HG02970 (cell line): ENCODE data around the gene METTL26.

ENCODE experiments used
- ATAC-seq: cut with Tn5 transposase; IDR thresholded peaks from one replicate; pipeline ENCODE4 v1.9.1; 2021; ENCODE audit warnings: mild to moderate bottlenecking, moderate library complexity, moderate number of reproducible peaks; ENCODE audit not compliant: unreplicated experiment, low FRiP score

The METTL26 gene

GRCh38 chr16:660459-661183 is 24.5 kb upstream of the METTL26 start:
- ATAC-seq = peak; percentile 55

GRCh38 chr16:660132-660458 is 24.0 kb upstream of the METTL26 start:
- no peak for ATAC-seq

GRCh38 chr16:659618-660017 is 23.5 kb upstream of the METTL26 start:
- ATAC-seq = no peak

DNA sequence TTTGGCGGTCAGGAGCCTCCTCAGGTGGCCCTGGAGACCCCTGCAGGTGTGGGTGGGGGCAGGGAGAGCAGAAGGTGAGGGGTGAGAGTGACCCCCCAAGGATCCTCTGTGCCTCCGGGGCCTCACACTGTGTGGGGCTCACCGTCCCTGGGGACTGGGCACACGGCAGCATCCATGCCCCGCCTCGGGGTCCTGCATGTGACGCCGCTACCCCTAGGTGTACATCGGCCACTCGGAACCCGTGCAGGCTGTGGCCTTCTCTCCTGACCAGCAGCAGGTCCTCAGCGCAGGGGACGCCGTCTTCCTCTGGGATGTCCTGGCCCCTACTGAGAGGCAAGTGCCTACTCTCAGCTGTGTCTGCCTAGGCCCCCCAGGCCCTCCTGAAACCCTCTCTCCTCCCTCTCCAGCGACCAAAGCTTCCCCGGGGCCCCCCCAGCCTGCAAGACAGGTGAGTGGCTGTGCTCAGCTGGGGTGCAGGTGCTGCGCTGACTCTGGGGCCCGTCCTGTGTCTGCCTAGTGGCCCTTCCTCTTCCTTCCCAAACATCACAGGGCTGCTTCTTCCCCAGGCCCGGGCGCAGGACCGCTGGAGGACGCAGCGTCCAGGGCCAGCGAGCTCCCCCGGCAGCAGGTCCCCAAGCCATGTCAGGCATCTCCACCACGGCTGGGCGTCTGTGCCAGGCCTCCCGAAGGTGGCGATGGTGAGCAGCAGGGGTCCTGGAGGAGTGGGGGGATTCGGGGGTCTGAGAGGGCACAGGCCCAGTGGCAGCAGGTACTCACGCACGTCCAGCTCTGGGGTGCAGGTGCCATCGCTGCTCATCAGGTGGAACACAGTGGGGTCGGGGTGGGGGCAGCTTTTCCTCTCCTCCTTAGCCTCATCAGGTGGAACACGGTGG is 22.8 kb upstream of the METTL26 start:
- ATAC-seq = no peak

DNA sequence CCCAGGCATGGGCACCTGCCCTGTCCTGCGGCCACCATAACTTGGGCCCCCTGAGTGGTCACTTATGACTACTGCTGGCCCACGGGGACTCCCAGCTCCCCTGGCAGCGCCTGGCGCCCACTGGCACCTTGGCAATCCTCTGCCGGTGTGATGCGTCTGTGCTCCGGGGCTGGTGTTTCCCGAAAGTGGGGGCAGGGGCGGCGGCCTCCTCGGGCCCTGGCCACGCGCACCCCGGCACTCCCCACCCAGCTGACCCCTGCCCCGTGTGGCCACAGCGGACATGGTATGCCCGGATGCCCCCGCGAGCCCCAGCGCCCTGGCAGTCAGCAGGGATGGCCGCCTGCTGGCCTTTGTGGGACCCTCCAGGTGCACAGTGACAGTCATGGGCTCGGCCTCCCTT is 21.4 kb upstream of the METTL26 start:
- no peak for ATAC-seq

- no peak for ATAC-seq
Observed at GRCh38 chr16:654034-654433, 17.9 kb upstream of the METTL26 start.

DNA sequence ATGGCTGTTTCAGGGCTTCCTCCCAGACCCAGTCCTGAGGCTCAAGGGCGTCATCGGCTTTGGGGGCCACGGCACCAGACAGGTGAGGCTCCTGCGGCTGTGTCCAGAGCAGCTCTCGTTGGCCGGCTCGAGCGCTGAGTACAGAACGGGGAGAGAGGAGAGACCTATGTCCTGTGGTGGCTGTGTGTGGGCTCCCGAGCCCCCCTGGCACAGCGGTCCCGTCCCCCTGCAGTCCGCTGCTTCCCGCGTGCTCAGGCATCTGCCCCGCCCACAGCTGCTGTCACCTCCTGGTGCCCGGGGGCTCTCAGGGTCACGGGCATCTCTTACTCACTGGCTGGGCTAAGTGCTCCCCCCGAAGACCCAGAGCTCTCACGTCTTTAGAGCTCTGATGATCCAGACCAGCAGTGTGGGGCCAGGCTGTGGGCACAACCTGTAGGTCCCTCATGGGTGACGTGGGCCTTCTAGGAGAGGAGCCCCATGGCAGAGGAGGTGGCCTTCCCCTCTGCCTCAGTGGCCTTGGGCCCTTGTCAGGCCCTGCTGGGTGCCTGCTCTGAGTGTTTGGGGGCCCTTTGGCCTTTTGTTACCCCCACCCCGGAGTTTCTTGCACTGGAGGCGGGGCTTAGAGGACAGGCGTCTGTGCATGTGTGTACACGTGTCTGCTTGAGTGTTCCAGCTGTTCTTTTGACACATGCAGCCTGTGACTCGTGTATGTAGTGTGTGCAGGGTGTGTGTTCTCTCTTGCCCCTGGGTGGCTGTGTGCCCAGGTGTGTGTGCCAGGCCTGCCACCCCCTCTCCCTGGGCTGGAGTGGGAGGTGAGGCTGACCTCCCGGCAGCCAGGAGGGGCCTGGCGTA is 16.6 kb upstream of the METTL26 start:
- no peak for ATAC-seq

DNA sequence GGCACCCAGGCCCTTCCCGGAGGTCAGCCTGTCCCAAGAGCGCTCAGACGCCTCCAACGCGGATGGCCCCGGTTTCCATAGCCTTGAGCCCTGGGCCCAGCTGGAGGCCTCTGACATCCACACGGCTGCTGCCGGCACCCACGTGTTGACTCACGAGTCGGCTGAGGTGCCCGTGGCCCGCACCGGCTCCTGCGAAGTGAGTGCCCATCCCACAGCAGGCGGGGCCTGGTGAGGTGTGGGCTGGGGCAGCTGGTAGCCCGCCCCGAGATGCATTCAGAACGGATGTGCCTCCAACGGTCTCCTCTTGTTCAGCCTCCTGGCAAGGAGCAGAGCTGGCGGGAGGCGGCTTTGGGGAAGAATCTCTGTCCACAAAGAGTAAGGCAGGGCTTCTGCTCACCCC is 15.7 kb upstream of the METTL26 start:
- ATAC-seq = no peak

- peak; percentile 6 for ATAC-seq
Observed at GRCh38 chr16:649631-650030, 13.5 kb upstream of the METTL26 start.

GRCh38 chr16:648781-649589 is 12.9 kb upstream of the METTL26 start, which contains the start of gene WDR90:
Gene WDR90 (plus strand): TSS chr16:649365. CDS start chr16:649417, 52 bp downstream.
- peak; percentile 73 for ATAC-seq

GRCh38 chr16:648071-648780 is 12.1 kb upstream of the METTL26 start:
- ATAC-seq = no peak

GRCh38 chr16:647173-647902 is 11.2 kb upstream of the METTL26 start:
- ATAC-seq = no peak

- ATAC-seq = no peak
Observed at GRCh38 chr16:646679-647172, 10.6 kb upstream of the METTL26 start.

DNA sequence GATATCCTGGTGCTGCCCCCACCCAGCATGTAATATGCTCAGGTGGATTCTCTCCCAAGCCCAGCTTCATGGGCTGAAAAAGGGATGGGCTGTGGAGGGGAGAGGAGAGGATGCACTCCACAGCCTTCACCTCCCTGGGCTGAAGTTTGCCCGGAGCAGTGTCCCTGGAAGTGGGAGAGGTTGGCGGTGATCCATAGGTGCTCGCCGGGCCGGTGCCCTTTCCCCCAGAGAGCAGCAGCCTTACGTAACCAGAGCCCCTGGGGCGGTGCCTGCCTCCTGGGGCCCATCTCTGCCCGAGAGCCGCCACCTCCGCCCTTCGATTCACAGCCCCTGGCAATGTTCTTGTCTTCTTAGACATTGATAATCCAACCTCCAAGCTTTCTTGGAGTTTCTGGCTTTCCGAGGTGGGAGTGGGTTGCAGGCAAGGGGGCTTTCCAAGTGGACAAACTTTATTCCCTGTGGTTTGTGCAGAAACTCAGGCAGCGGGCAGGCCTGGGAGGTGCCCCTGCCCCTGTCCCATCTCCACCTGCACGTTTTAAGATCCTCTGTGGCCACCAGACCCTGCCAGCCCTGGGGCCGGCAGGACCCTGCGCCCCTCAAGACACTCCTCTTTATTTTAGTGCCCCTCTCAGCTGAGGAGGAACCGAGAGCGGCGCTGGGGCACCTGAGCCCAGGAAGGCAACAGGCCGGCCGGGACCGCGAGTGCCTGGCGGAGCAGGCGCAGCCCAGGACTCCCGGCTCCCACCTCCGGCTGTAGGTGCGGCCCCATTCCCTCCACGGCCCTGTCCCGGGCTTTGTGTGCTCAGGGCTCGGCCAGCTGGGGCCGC is 10.0 kb upstream of the METTL26 start:
- no peak for ATAC-seq

DNA sequence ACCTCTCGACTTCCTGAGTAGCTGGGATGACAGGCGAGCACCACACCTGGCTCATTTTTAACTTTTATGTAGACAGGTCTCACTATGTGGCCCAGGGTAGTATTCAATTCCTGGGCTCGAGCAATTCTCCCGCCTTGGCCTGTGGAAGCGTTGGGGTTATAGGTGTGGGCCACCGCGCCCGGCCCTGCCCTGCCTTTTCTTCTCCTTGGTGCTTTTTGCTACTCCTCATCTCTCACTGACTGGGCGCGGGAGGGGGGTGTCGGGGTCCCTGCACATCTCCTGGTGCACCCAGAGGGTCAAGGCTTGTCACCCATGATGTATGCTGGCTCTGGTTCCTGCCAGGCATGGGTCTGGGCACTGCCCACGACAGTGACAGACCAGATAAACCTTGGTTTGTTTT is 8.5 kb upstream of the METTL26 start:
- ATAC-seq = no peak

- no peak for ATAC-seq
Observed at GRCh38 chr16:643050-643368, 6.9 kb upstream of the METTL26 start.

GRCh38 chr16:642189-643049 is 6.3 kb upstream of the METTL26 start:
- peak; percentile 38 for ATAC-seq
